HG03175 (cell line): ENCODE results near the gene C12orf60.

Experiments used
- ATAC-seq: cut with Tn5 transposase; IDR thresholded peaks from one replicate; pipeline ENCODE4 v1.9.1; 2021; ENCODE audit warnings: mild to moderate bottlenecking, moderate library complexity; ENCODE audit not compliant: unreplicated experiment

Gene C12orf60

DNA sequence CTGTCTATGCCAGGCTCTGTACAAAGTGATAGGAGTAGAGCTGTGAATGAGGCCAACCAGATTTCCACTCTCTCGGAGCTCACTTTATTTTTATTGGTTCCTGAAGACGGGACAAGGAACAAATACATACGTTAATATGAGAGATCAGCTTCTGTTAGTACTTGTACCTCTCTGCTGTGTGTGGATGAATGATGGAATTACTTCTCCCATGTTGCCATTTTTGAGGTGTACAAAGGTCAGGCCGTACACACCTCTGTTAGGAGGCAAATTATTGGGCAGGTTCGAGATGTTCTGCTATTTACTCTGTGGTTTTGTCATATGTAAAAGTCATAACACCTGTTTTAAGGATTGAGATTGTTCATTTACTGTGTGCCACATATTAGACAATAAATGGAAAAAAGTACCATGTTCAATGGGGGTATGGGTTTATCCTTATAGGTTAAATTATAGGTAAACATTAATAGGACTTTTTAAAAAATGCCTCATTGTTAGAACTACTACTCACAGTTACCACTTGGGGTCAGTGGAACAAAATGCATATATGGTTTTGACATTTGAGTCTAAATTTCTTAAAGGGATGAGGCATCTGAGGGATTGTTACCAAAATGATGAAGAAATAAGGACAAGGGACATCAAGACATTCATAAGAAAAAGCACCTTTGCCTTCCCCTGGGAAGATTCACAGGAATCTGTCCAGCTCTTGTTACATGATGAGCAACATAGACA lies 27.1 kb upstream of the C12orf60 start:
- ATAC-seq, result no peak

DNA sequence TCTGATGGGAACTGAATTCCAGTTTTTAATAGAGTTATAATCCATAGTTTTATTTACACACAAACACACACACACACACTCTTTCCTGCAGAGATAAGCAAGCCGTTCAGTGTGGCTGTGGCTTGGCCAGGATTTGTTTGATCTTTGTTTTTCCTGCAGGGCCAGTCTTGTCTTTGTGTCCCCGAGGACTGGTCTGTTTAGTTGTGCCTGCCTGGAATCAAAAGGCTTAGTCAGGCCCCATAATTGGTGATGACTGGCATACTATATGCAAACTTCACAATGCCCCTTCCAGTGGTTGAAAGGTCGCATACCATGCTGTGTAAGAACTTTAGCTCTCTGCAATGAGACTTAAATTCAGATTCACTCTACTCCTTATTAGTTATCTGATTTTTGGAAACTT lies 26.2 kb upstream of the C12orf60 start:
- ATAC-seq, result no peak

DNA sequence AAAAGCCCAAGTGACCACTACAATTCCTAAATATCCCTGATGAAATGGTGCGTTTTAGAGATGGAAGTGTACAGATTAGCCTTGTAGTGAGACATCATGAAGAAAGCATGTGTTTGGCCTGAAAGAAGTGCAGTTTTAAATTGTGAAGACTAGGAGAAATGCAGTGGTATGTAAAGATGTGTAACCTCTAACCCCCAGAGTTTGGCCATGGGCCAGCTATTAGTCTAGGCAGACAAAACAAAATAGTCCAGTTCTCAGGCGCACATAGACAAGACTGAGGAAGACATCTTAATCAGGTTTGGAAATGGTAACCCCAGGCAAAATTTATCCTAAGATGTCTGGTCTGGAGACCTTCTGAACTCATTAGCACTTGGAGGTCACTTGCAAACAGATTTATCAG lies 23.6 kb upstream of the C12orf60 start:
- ATAC-seq, result no peak

DNA sequence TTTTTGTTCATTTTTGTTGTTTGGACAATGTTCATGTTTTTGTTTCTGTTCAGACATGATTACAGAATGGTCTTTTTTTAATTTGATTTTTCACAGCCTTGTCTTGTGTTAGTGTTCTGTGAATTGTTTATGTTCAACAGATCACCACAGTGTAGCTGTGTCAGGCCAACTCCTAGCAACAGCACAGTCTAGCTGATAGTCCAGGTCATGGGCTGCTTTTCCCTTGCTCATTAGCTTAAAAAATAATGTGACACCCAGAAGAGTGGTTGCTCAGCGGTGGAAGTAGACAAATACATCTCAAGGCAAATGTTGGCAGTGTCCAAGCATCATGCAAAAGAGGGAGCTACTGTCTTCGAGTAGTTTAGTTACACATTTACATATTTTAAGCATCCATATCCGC lies 22.6 kb upstream of the C12orf60 start:
- no peak for ATAC-seq

DNA sequence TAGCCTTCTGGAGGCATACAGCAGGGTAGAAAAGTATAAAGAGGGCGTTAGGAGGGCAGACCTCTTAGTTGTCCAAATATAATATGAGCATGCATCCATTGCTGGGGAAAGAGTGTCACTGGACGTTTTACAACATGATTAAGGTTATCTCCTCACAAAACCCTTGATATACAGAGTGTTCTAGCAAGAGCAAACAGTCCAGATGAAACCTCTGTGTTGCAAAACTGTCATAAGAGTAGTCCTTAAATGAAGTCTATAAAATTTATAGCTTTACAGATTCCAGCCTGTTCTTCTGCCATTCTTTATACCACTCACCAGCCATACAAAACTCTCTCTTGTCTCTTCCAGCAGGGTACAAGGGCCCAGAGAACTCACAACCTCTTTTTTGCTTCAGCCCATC lies 21.9 kb upstream of the C12orf60 start:
- ATAC-seq, result no peak

DNA sequence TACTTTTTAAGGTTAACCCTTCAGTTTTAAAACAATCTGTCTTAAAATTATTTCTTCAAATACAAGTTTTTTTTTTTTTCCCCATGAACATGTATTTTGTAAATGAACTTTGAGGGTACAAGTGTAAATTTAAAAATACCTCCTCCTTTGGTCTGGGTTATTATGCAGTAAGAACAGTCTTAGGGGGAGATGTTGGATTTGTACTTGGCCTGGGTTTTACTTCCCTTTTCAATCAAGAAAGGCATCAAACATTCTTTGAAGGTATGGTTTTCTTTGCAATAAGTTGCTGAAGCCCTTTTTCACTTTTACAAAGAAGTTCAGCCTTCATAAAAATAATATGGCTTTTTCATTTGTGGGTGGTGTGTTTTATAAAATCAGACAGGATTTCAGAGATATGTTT lies 20.7 kb upstream of the C12orf60 start:
- no peak for ATAC-seq

DNA sequence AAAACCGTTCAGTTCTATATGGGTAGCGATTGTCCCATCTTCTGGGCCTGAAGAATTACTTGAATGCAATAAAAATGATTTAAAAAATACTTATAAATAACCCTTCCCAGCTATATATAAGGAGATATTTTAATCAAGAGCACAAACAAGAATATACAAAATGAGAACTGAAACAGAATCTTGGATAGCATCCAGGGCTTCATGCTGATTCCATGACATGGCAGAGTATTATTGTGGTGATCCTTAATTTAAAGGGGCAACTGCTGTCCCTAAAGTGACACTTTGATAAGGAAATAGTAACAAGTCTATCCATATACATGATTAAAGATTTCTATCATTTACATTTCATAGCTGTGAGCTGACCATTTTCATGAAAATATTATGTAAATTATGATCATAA lies 19.0 kb upstream of the C12orf60 start:
- no peak for ATAC-seq

DNA sequence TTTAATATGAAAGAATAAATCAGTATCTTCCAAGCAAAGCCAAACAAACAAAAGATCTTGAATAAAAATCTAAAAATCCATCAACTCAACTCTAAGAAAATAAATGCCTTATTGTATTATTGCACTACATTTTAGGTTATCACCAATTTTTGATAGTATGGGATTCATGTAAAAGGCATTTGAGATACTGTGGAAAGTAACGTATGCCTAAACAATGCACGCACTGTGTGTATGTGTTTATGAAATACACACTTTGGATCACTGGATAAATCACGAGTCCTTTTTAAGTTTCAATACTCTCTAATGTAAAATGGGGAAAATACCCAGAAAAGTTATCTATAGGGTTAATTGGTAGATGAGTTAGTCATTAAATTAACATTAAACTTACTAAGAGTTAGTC lies 17.9 kb upstream of the C12orf60 start:
- no peak for ATAC-seq

DNA sequence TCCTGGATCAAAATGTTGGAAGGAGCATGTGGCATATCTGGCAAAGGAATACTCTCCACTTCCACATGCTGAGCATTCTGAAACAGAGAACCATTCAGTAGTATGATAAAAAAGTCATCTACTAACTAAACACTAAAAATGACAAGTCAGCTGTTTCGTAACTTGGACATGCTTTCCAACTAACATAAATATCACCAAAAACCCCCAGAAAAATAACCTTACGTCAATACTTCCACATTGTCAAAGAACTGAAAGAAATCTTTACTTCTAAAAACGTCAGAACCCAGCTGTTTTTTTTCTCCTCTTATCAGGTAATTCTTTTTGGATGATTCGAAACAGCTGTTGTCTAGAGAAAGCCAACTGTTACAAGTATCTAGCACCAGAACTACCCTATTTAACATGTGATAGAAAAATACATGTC lies 8.4 kb upstream of the C12orf60 start:
- ATAC-seq, result no peak

DNA sequence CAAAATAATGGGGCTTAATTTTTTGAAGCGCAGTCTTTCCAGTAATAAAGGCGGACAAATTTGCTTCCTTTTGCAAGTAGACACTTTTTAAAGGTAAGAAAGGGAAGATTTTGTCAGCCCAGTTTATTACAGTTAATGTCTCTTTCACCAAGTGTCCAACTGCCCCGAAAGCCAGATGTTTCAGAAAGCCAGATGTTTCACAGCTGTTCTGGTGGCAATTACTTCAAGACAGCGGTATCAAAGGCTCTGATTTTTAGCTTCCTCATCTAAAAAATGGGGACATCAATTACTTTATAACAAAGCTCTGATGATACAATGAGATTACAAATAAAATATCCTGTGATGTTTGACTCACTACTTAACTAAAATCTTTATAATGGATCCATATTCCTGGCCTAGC lies 1.2 kb upstream of the C12orf60 start:
- ATAC-seq, result no peak

DNA sequence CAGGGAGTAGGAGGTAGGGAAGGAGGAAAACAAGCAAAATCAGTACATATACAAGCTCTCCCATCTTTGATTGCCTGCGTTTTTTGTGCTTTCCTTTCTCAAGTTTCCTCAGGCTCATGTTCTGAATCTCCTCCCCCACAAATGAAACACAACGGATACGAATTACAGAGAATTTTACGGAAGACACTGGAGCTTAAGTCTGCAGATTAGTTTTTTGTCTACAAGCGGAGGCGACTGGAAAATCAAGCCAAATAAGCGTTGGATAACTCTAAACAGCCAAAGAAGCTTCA lies 804 bp upstream of the C12orf60 start:
- no peak for ATAC-seq

DNA sequence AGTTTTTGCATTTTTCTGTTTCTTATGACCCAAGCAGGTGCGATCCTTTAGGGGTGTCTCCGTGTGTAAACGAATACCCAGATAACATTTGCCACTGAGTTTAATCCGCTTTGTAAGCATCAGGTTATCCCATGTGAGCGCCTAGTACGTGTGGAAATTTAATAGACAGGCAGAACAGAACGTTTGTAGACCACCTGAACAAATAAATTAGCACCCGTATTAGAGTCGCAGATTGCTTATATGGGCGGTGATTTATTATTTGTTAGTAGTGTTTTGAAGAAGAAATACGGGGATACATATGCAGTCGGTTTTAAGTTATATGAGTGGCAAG lies 325 bp downstream of the C12orf60 start:
- ATAC-seq, result peak; percentile 13

DNA sequence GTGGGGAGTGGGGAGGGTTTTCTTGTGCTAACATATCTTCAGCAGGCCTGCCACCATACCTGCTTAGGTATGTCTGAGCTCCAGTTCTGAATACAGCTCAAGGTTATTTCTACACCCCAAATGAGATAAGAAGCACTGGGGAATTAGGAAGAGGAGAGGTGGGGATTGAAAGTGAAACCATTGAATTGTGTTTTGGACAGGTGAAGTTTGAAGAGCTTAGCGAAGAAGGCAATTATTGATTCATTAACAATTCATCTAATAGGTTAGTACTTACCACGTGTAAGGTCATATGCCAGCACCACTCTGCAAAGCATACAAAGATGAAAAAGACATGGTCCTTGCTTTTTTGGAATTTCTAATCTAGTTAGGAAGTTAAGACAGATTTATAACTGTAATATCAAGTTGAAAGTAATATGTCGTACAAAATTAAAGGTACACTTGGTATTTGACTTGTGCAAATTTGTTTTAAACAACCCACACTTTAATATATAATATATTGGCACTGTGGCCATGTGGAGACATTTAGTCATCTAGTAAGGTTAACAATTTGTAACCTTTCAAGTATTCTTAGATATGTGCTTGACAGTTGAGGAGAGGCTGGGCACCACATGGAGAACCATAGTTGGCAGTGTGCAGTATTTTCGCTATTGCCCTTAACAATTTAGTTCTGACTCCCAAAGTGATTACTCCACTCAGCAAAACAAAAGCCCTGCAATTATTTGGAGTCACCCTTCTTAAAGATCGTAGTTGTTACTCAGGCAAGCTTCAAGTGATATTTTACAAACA lies 6.9 kb downstream of the C12orf60 start:
- no peak for ATAC-seq

DNA sequence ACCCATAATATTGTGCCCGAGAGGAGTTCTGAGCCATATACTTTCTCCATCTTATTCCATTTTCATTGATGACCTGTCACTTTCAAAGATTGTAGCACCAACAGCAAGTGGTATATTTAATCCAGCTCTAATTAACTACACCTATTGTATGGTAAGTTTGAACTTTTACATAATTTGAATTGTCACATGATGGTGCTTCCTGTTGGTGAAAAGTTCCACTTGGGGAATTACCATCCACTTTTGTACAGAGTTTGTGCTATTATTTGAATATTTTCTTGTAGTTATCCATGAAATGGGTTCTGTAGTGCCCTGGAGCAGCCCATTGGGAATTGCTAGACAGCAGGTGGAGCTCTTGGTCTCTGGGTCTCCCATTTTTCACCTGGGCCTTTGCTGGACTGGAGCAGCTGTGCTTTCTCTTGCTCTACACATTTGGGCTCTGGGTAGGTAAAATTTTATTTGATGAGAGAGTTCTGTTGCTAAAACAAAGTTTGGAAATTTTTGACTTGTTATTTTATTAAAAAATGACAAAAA lies 7.5 kb downstream of the C12orf60 start:
- no peak for ATAC-seq

DNA sequence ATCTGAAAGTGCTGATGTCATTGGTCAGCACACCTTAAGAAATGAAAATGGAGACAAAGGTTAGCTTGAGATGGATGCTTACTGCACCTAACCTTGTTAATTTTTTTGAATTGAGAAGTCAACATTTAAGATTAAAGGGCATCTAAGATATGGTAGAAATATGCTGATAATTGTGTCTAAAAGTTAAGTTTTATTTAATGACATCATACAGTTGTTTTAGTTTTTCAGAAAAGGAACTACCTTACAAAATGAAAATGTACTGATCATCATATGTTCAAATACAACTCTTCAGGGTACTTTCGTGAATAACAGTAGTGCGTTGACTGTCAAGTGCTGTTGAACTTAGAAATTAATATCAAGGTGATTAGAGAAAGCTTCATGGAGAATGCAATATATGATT lies 8.0 kb downstream of the C12orf60 start:
- no peak for ATAC-seq

DNA sequence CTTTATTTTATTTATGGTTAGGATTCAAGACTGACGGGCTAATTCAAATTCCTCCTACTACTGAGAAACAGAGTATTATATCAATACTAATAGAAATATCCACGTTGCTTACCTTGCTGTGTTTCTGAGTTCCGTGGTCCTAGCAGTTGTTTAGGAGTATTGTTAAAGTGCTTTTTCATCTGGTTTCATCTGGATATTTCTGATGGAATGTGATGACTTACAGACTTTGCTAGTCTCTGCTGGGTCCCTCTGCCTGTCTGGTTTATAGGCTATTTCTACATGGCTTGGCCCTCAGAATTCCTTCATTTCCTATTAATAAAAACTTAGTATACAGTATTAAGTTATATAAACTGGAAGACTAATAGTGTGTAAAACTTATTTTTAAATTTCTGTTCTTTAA lies 10.5 kb downstream of the C12orf60 start, which contains the start of gene SMCO3:
SMCO3 (minus strand) TSS at position 169 of the 400 bp plus-strand sequence. CDS start 7,502 bp downstream, outside the sequence.
- ATAC-seq, result no peak

DNA sequence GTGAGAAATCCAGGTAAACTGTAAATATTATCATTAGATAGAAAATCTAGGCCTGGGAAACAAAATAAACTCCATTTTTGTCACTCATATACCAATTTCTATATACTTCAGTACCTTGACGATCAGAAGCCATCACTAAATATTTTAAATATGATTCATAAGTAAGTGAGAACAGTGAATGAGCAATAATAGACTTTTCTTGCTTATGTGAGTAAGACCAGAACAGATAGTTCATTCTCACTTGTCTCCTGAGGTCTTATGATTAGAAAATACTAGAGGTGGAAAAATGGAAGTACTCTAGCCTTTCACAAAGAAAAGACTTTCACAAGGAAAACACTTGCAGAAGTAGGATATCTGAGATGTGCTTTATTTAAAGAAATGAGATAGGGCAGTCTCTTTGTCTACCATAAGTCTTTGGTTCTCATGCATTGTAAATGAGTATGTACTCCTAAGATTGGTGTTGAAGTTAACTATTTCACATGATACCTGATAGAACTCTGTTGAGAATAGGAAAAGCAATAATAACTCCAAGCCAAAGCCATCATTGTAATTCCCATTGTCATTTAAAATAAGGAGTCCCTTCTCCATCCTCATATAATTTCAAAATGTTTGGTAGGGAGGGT lies 20.7 kb downstream of the C12orf60 start:
- no peak for ATAC-seq

DNA sequence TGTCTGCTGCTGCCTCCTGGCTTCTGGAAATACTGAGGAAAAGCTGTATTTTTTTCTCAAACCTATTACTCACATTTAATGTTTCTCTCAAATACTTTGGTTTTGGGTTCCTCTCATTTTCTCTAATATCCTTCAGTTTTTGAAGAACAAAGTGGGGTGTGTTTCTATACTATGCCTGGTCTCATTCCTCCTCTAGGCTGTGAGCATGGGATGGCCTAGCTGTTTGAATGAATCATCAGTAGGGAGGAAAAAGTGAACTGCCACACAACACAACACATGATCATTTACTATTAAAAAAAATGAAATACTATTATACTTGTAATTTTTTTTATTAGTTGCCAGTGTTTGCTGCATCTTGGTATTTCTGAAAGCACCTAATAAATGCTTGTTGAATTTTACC lies 21.8 kb downstream of the C12orf60 start:
- ATAC-seq, result no peak

DNA sequence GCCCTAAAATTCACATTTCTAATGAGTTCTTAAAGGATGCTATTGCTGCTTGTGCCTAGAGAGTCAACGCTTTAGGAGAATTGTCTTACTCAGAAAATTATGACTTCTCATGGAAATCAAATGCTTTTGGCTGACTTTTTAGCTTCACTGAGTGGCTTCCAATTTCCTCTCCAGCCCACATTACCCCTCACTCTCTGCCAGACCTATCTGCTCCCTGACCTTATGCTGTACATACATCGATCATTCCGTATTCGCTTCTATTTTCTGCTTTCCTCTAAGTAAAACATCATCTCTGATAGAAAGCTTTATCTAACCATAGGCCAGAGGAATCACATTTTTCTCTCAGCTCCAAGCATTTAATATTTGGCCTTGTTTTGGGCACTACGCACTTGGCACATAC lies 23.0 kb downstream of the C12orf60 start:
- ATAC-seq, result no peak

DNA sequence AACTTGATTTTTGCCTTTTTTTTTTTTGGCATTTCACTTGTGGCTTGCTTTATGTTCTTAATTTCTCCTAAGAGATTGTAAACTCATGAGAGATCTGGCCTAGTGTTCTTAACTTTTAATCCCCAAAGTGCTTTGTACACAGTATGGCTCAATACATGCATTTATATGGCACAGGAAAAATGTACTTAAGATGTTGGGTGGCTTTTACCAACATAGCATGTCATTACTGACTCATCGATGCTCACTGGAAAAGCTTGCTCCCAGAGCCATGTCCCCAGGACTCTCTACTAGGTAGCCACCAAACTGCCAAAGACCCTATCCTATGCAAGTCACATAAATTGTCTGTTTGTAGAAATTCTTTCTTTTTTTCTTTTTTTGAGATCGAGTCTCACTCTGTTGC lies 23.6 kb downstream of the C12orf60 start:
- no peak for ATAC-seq

DNA sequence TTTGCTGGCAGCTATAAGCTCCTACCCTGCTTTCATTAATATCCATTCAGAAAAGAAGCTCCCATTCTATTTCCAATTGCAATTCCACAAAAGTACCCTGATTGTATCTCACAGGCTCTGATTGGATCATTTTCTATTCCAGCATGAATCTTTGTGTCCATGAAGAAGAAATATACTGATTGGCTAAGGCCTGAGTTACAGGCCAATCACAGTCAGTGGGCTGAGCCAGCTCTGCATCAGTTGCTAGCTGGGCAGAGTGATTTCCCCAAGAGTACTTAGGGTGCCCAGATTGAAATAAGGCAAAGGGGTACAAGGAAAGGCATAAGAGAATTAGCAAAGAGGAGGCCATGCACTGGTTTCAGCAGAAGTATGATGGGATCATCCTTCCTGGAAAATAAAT lies 25.4 kb downstream of the C12orf60 start:
- ATAC-seq, result peak; percentile 70

DNA sequence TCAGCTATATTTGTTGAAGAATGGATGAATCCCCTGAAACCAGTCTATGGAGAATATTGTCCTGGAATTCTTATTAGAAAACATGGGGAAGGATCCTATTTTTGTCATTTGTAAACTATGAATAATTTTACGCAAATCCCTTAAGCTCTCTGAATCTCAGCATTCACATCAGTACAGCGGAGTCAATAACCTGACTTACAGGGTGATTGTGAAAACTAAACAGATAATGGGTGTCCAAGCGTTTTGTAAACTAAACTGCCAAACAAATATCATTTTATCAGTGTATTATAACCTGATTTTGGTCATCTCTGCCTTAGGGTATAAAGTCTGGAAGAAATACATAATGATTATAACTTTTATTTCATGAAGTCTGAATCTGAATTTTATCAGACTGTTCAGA lies 29.9 kb downstream of the C12orf60 start:
- no peak for ATAC-seq
